AG09319 (cell line): ENCODE measurements around the gene COL20A1.

Source experiments
- DNase-seq: peaks from one replicate; pipeline ENCODE4 v3.0.0-alpha.2; 2010; ENCODE audit warnings: low read depth; ENCODE audit errors: extremely low read depth
- TF ChIP-seq, protein P1 (sequence below): IDR thresholded peaks from 2 replicates; pipeline ENCODE4 v1.5.1; 2011; ENCODE audit warnings: low read depth, mild to moderate bottlenecking, inconsistent platforms, low read length, moderate library complexity

The COL20A1 gene

DNA sequence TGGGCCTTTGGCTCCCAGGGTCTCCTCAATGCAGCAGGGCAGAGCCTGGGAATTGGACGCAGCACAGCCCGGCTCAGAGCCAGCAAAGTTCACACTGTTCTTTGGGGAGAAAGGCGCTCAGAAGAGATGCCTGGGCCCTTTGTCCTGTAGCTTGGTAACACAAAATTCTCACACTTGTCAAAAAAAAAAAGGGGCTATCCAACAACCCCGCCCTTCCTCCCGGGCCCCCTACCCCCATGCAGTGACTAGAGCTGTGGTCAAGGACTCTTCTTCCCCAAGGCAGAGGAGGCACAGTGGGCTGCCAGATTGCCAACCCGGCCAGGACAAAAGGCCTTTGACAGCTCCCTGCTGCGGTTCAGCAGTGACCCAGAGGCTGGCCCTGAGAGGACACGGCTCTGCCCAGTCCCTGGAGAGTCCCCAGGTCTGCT is 40.7 kb upstream of the COL20A1 start:
- DNase-seq, result no peak
- TF ChIP-seq, protein P1, sequence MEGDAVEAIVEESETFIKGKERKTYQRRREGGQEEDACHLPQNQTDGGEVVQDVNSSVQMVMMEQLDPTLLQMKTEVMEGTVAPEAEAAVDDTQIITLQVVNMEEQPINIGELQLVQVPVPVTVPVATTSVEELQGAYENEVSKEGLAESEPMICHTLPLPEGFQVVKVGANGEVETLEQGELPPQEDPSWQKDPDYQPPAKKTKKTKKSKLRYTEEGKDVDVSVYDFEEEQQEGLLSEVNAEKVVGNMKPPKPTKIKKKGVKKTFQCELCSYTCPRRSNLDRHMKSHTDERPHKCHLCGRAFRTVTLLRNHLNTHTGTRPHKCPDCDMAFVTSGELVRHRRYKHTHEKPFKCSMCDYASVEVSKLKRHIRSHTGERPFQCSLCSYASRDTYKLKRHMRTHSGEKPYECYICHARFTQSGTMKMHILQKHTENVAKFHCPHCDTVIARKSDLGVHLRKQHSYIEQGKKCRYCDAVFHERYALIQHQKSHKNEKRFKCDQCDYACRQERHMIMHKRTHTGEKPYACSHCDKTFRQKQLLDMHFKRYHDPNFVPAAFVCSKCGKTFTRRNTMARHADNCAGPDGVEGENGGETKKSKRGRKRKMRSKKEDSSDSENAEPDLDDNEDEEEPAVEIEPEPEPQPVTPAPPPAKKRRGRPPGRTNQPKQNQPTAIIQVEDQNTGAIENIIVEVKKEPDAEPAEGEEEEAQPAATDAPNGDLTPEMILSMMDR, result no peak

DNA sequence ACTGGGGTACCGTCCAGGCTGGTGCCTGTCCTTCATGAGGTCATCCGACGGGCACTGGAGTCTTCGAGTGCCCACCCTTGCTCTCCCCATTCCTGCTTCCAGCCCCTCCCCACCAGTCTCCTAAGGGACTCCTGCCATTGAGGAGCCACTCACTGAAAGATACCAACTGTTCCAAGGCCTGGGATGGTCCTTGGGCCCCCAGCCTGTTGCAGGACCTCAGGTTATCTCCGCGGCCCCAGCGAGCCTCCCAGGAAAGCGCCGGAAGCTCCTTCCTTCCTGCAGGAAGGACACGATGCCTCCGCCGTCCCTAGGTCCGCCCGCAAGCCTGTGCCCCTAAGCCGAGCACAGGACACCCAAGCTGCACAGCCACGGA is 39.9 kb upstream of the COL20A1 start:
- no peak for DNase-seq
- TF ChIP-seq, protein P1, result no peak

DNA sequence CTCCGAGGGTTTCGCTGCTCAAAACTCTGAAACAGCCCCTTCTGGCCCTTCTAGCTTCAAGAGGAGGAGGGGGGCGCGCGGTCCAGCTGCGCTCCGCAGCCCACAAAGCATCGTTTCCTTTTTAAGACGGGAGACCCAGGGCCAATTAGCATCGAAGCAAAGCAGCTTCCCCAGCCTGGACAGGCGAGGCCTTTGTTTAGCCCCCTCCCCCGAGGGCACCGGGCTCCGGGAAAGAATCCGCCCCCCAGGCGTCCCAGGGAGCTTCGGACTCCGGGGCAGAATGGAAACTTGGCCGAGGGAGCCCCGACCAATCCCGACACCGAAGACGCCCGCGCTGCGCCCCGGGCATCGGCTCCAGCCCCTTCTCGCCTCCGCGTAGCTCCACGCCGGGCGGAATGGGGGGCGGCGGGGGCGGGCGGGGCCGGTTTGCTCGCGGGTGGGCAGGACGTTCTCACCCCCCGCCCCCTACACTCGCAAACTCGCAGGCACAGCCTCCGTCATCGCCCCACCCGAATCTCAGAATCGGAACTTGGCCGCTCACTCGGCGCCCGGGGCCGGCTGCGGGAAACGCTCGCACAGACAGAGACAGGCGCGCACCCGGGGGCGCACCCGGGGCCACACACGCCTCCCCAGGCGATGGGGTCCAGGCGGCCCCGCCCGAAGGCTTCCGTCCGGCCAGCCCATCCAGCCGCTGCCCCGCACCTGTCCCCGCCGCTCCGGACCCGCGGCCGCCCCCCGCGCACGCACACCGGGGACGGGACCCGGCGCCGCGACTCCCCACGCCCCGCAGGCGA is 39.4 kb upstream of the COL20A1 start:
- TF ChIP-seq, protein P1, result no peak
- DNase-seq, result no peak

DNA sequence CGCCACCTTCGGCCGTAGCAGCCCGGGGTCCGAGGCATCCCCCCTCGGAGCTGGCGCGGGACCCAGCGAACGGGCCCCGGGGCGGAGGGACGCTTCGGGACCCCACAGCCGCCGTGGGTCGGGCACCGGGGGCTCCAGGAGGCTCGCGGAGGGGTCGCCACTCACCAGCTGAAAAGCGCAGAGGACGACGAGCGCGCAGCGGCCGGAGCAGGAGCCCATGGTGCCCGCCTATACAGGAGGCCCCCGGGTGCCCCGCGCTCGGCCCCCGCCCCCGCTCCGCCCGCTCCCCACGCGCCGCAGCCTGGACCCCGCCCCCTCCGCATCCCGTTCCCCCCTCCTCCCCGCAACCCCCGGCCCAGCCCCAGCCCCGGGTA is 38.8 kb upstream of the COL20A1 start, which contains the start of gene NKAIN4:
TSS of gene NKAIN4 (minus strand) at position 232 of the 374 bp plus-strand sequence. CDS start at position 219, 13 bp downstream.
- no peak for DNase-seq
- TF ChIP-seq, protein P1, result no peak

DNA sequence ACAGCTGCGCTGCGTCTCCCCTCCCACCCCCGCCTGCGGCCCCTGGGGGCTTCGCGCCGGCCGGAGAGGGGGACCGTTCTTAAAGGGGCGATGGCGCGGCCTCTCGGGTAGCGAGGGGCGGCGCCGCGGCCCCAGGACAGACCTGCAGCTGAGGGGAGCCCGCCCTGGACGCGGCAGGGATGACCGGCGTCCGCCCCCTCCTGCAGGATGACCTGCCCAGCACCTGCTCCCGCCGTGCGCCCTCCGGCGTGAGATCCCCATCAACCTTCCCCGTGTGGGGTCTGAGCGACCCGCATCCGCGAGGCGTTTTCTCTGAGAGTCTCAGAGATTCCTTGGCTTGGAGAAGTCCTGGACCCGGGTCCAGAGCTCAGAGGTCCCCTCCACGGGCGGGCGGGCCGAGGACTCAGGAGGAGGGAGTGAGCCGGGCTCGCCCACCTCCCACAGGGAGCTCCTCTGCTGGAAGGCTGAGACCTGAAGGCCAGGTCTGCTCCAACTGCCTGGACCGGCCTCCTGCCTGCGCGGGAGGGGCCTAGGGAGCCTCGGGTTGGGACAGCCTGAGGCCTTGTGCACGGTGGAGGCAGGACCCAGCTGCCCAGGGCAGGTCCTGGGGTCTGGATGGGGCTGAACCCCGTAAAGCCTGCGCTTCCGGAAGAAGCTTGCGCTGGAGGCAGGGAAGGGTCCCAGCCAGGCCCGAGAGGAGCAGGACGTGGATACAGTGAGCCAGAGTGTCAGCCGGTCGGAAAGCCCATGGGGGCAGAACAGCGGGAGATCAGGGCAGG is 38.2 kb upstream of the COL20A1 start:
- TF ChIP-seq, protein P1, result no peak
- DNase-seq, result no peak

DNA sequence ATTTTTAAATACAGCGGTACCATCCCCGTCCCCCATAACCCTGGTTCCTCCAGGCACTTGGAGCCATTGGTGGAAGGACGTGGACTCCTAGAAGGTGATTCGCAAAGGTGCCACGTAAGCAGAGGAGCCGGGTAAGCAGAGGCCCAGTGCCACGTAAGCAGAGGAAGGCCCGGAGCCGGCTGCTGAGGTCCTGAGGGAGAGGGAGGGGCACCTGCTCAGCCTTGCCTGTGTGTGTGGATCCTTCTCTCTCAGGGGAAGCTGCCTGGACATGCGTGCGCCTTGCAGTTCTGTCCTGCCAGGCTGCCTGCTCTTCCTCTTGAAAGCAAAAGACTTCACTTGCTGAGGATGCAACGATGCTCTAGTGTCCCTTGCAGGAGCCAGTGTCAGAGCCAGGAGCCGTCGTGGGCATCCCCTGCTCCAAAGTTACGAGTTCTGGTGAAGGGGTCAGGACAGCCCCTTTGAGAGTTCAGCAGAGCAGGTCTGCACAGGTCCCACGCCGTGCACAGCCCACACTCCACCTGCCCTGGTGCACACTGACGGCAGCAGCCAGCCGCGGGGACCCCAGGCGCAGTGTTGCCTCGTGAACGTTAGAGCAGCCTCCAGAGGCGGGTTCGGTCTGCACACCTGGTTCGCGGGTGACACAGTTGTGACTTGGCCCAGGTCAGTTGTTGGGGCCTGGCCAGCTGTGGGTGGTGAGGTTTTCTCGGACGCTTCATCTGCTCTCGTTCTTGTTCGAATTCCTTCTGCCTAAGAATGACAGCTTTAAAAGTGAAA is 36.9 kb upstream of the COL20A1 start:
- no peak for DNase-seq
- TF ChIP-seq, protein P1, result no peak
